HepG2 (cell line): ENCODE data around the gene RAD21L1. TPM values are rescaled to one million over a fixed set of nuclear protein-coding genes. Genes with fewer than 3 reads are reported as not detected.

Experiments used
- ATAC-seq: fragments of 200-7000 bp; cut with Tn5 transposase; 3 replicates; pipeline ENCODE4 v1.9.1; 2020; ENCODE audit warnings: mild to moderate bottlenecking, moderate library complexity
- BruUV-seq: library from RNA; stranded (reverse); fragments of 400-500 nt; replicated peaks from 2 replicates; lab custom pipeline; 2021; lab: Mats Ljungman, UMichigan
- CTCF ChIA-PET: fragments of 300-600 bp; formaldehyde crosslinking; extraction: SDS; loops from one replicate; lab custom pipeline; 2021; ENCODE audit warnings: low total read pairs, inconsistent platforms, low intra/inter-chr PET ratio; lab: Yijun Ruan, JAX
- POLR2A ChIA-PET: fragments of 350-600 bp; sonication (Branson Sonifier 250); formaldehyde crosslinking; loops from one replicate; lab custom pipeline; 2020; ENCODE audit warnings: antibody characterized with exemption, inconsistent platforms; lab: Yijun Ruan, JAX
- DNase-seq: peaks from one replicate; pipeline ENCODE4 v3.0.0-alpha.2; 2015; ENCODE audit warnings: low spot score
- FAIRE-seq: peaks from 3 replicates; lab custom pipeline; 2011; peaks lifted over from hg19 to GRCh38; lab: Jason Lieb, UNC
- H2AFZ ChIP-seq: one replicate; pipeline ENCODE4 v1.6.1; 2011; ENCODE audit warnings: low read length, inconsistent platforms
- H3K27ac ChIP-seq: fragments of 300-600 bp; 3 replicates; pipeline ENCODE4 v1.8.0; 2011; ENCODE audit warnings: mixed run types, mild to moderate bottlenecking, mixed read lengths, low read length, inconsistent platforms; ENCODE audit not compliant: insufficient read depth; ENCODE audit errors: extremely low read length
- H3K27me3 ChIP-seq, 2 experiments: fragments of 200-600 bp in 1 of 2; 2 replicates in 1 of 2; 3 replicates in 1 of 2; pipeline versions ENCODE4 v1.6.0 to v1.8.0; 2011; ENCODE audit warnings: low read length in 2 of 2, mild to moderate bottlenecking in 2 of 2, moderate library complexity in 2 of 2, inconsistent platforms in 1 of 2; ENCODE audit not compliant: insufficient read depth in 2 of 2, control insufficient read depth in 1 of 2
- H3K36me3 ChIP-seq, 2 experiments: fragments of 200-600 bp in 1 of 2; replicated peaks in 1 of 2; 2 replicates in 1 of 2; 3 replicates in 1 of 2; pipeline versions ENCODE4 v1.5.1 to v1.8.0; 2011; ENCODE audit warnings: low read length in 2 of 2, inconsistent platforms in 1 of 2; ENCODE audit not compliant: insufficient read depth in 2 of 2, control insufficient read depth in 1 of 2
- H3K4me1 ChIP-seq: 2 replicates; pipeline ENCODE4 v1.5.1; 2012; ENCODE audit warnings: low read length, inconsistent platforms; ENCODE audit not compliant: insufficient read depth
- H3K4me2 ChIP-seq: 2 replicates; pipeline ENCODE4 v1.6.0; 2011; ENCODE audit warnings: low read depth, low read length, inconsistent platforms
- H3K4me3 ChIP-seq, 3 experiments: fragments of 200-600 bp in 1 of 3; sonication (generic), shearing (Covaris generic) in 1 of 3; replicated peaks in 1 of 3; 2 replicates each; pipeline ENCODE4 v1.5.1; 2011 to 2016; ENCODE audit warnings: low read length in 3 of 3, inconsistent platforms in 2 of 3, low read depth in 2 of 3, mild to moderate bottlenecking in 2 of 3, control low read depth in 1 of 3, mixed read lengths in 1 of 3; ENCODE audit not compliant: insufficient read depth in 1 of 3
- H3K79me2 ChIP-seq: one replicate; pipeline ENCODE4 v1.6.1; 2011; ENCODE audit warnings: low read length, inconsistent platforms; ENCODE audit not compliant: insufficient read depth
- H3K9ac ChIP-seq: 2 replicates; pipeline ENCODE4 v1.6.0; 2011; ENCODE audit warnings: mild to moderate bottlenecking, low read depth, low read length, inconsistent platforms; ENCODE audit not compliant: insufficient read depth
- H3K9me3 ChIP-seq: 2 replicates; pipeline ENCODE4 v1.5.1; 2012; ENCODE audit warnings: mild to moderate bottlenecking, low read length
- H4K20me1 ChIP-seq: 2 replicates; pipeline ENCODE4 v1.6.0; 2011; ENCODE audit warnings: inconsistent platforms, mild to moderate bottlenecking, low read length, moderate library complexity; ENCODE audit not compliant: insufficient read depth
- EEA1 ChIP-seq: sonication (generic); formaldehyde crosslinking; IDR thresholded peaks from 2 replicates; pipeline ENCODE4 v1.5.1; 2020; ENCODE audit warnings: mild to moderate bottlenecking, missing genetic modification reagents, borderline replicate concordance
- EP300 ChIP-seq, 3 experiments: sonication (generic) in 1 of 3; formaldehyde crosslinking in 1 of 3; IDR thresholded peaks; 2 replicates each; pipeline versions ENCODE4 v1.5.1 to v1.6.1; 2011 to 2020; ENCODE audit warnings: low read depth in 2 of 3, low read length in 2 of 3, borderline replicate concordance in 1 of 3, improper control_type of control experiment in 1 of 3, mild to moderate bottlenecking in 1 of 3, missing genetic modification reagents in 1 of 3, moderate library complexity in 1 of 3
- FOXA1 ChIP-seq, 2 experiments: fragments of 450-650 bp in 1 of 2; sonication (generic) in 1 of 2; formaldehyde crosslinking in 1 of 2; IDR thresholded peaks; 2 replicates each; pipeline versions ENCODE4 v1.4.0 to v1.6.1; 2016 to 2020; ENCODE audit warnings: missing genetic modification reagents in 1 of 2
- NFAT5 ChIP-seq: sonication (generic); formaldehyde crosslinking; IDR thresholded peaks from 2 replicates; pipeline ENCODE4 v1.4.0; 2020; ENCODE audit warnings: missing genetic modification reagents
- TAF15 ChIP-seq: fragments of 200-400 bp; formaldehyde crosslinking; IDR thresholded peaks from one replicate; pipeline ENCODE4 v1.6.1; 2018; ENCODE audit warnings: mild to moderate bottlenecking, low read depth, low read length; ENCODE audit not compliant: poor library complexity, severe bottlenecking
- TBL1XR1 ChIP-seq: fragments of 150-350 bp; IDR thresholded peaks from 2 replicates; pipeline ENCODE4 v1.6.1; 2014; ENCODE audit warnings: borderline replicate concordance, low read length; ENCODE audit not compliant: partially characterized antibody
- TERF1 ChIP-seq: sonication (generic); formaldehyde crosslinking; IDR thresholded peaks from 2 replicates; pipeline ENCODE4 v1.8.0; 2022; ENCODE audit warnings: mild to moderate bottlenecking, missing genetic modification reagents, moderate library complexity
- TFDP2 ChIP-seq: sonication (generic); formaldehyde crosslinking; IDR thresholded peaks from 2 replicates; pipeline ENCODE4 v1.4.0; 2020; ENCODE audit warnings: missing genetic modification reagents
- WIZ ChIP-seq: sonication (generic); formaldehyde crosslinking; IDR thresholded peaks from 2 replicates; pipeline ENCODE4 v1.5.1; 2020; ENCODE audit warnings: mild to moderate bottlenecking, missing genetic modification reagents
- ZBTB21 ChIP-seq: sonication (generic); formaldehyde crosslinking; IDR thresholded peaks from 2 replicates; pipeline ENCODE4 v1.4.0; 2020; ENCODE audit warnings: missing genetic modification reagents
- ZFP90 ChIP-seq: sonication (generic); formaldehyde crosslinking; IDR thresholded peaks from 2 replicates; pipeline ENCODE4 v1.8.0; 2022; ENCODE audit warnings: missing genetic modification reagents, mild to moderate bottlenecking, inconsistent platforms, borderline replicate concordance
- ZNF17 ChIP-seq: sonication (generic); formaldehyde crosslinking; IDR thresholded peaks from 2 replicates; pipeline ENCODE4 v1.5.0; 2020; ENCODE audit warnings: mild to moderate bottlenecking, missing genetic modification reagents
- ZNF232 ChIP-seq: sonication (generic); formaldehyde crosslinking; IDR thresholded peaks from 2 replicates; pipeline ENCODE4 v1.4.0; 2020; ENCODE audit warnings: missing genetic modification reagents, borderline replicate concordance
- ZNF446 ChIP-seq: sonication (generic); formaldehyde crosslinking; IDR thresholded peaks from 2 replicates; pipeline ENCODE4 v1.5.0; 2020; ENCODE audit warnings: mild to moderate bottlenecking, missing genetic modification reagents
- ZNF557 ChIP-seq: sonication (generic); formaldehyde crosslinking; IDR thresholded peaks from 2 replicates; pipeline ENCODE4 v1.4.0; 2020; ENCODE audit warnings: missing genetic modification reagents
- ZNF558 ChIP-seq: sonication (generic); formaldehyde crosslinking; IDR thresholded peaks from 2 replicates; pipeline ENCODE4 v1.9.0; 2022; ENCODE audit warnings: mild to moderate bottlenecking, missing genetic modification reagents, borderline replicate concordance
- ZNF878 ChIP-seq: sonication (generic); formaldehyde crosslinking; IDR thresholded peaks from 2 replicates; pipeline ENCODE4 v1.8.1; 2023; ENCODE audit warnings: mild to moderate bottlenecking, missing genetic modification reagents, moderate library complexity
- WGBS: methylation state at CpG from one replicate; pipeline ENCODE4 v1.1.6; 2017; ENCODE audit warnings: low lambda C conversion rate; 5-methylcytosine and 5-hydroxymethylcytosine counted together
- in situ Hi-C: cut with HindIII; loops from 2 replicates; pipeline ENCODE4 v1.10.0; 2017; ENCODE audit warnings: low pct_unique_long_range_greater_than_20kb; ENCODE audit not compliant: extremely low pct_ligation_motif_present
- intact Hi-C: fragments of 100-400 bp; cut with micrococcal nuclease; formaldehyde crosslinking; loops from one replicate; pipeline ENCODE4 v1.10.0; 2022; ENCODE audit not compliant: unreplicated experiment
- polyA plus RNA-seq, 8 experiments: library from polyadenylated mRNA; depleted of rRNA in 3 of 8; stranded (reverse) in 7 of 8; unstranded in 1 of 8; fragments of >200 nt; fragmentation: Illumina TruSeq in 4 of 8; extraction: Trizol in 4 of 8; gene quantifications; 2 replicates each; pipeline versions ENCODE4 v1.2.1 to v1.2.3, GENCODE V29; 2011 to 2016; ENCODE audit warnings: low read depth in 4 of 8, missing spikeins in 1 of 8, mixed read lengths in 1 of 8; ENCODE audit not compliant: insufficient read depth in 1 of 8
- total RNA-seq, 5 experiments: library from RNA; depleted of rRNA; stranded (reverse); fragments of >200 nt; fragmentation: Illumina TruSeq; extraction: Trizol; gene quantifications; 2 replicates each; pipeline ENCODE4 v1.2.3, GENCODE V29; 2016; ENCODE audit warnings: low read depth in 1 of 5

Gene RAD21L1
- total and polyA plus RNA-seq, 2 of the 13 experiments (the other 11 are each of a cell fraction or from before 2014, with no cell fraction given), result not detected

GRCh38 chr20:1278993-1279392, 53.1 kb downstream of the RAD21L1 start:
- no peaks in the 10 kb centered on the region for H3K9me3 ChIP-seq
- H4K20me1 ChIP-seq, result no peaks in the 10 kb centered on the region
- no peak for ATAC-seq
- BruUV-seq, result no TSS peak
- H2AFZ ChIP-seq, result no peak overlapping the region
- H3K9ac ChIP-seq, result no peak overlapping the region
- H3K4me2 ChIP-seq, result no peak overlapping the region
- no peaks in the 10 kb centered on the region for H3K36me3 ChIP-seq
- no peaks in the 10 kb centered on the region for H3K4me1 ChIP-seq
- peaks cover 6 to 47% of the 10 kb centered on the region in 2 experiments; a peak in 4 of 5 replicates for H3K27me3 ChIP-seq
- in situ Hi-C loops, result no loop called here
- DNase-seq, result no peak
- no peak overlapping the region for H3K4me3 ChIP-seq
- intact Hi-C loops, result no loop called here
- CTCF ChIA-PET, result no interaction called here
- H3K27ac ChIP-seq, result no peak overlapping the region
- H3K79me2 ChIP-seq, result no peaks in the 10 kb centered on the region
- TF ChIP-seq ZNF446 (CRISPR knock-in tag), result no peak
- no peak for TF ChIP-seq ZNF878 (CRISPR knock-in tag)
- no peak for TF ChIP-seq EP300 (IDR thresholded peaks at IDR 0.05; ENCODE audit: low read depth in 2 of 2, low read length in 2 of 2)
- TF ChIP-seq EP300 (CRISPR knock-in tag; IDR thresholded peaks at IDR 0.05; ENCODE audit: borderline replicate concordance), result no peak
- TF ChIP-seq TERF1 (CRISPR knock-in tag), result no peak
- no peak for TF ChIP-seq NFAT5
- no peak for TF ChIP-seq EEA1 (CRISPR knock-in tag)
- TF ChIP-seq ZFP90, result no peak
- no peak for TF ChIP-seq TBL1XR1
- TF ChIP-seq TAF15, result no peak
- TF ChIP-seq FOXA1 (IDR thresholded peaks at IDR 0.05), result no peak
- TF ChIP-seq FOXA1 (CRISPR knock-in tag; IDR thresholded peaks at IDR 0.05), result no peak
- no peak for TF ChIP-seq ZBTB21 (CRISPR knock-in tag)
- no peak for TF ChIP-seq ZNF557 (CRISPR knock-in tag)
- no peak for TF ChIP-seq ZNF232 (CRISPR knock-in tag)
- no peak for TF ChIP-seq WIZ (CRISPR knock-in tag)
- no peak for TF ChIP-seq ZNF17
- TF ChIP-seq ZNF558 (CRISPR knock-in tag), result no peak
- no peak for TF ChIP-seq TFDP2
- WGBS, result 33% methylated on average over 4 of the region's 4 CpGs
- POLR2A ChIA-PET, result no interaction called here
- FAIRE-seq, result no peak
